K562 (cell line): ENCODE data around the gene ACADVL. TPM values are rescaled to one million over a fixed set of nuclear protein-coding genes. Genes with fewer than 3 reads are reported as not detected.
A peak's percentile ranks its signal among the peaks of the same experiment; 100 is the strongest.

Experiments
- BACH1 ChIP-seq: fragments of 200-800 bp; sonication (Bioruptor generic); IDR thresholded peaks from 2 replicates; pipeline ENCODE4 v1.6.1; 2016; ENCODE audit warnings: missing genetic modification characterization, missing compliant biosample characterization
- BRF2 ChIP-seq: IDR thresholded peaks from 3 replicates; pipeline ENCODE4 v1.6.1; 2011; ENCODE audit warnings: borderline replicate concordance, mild to moderate bottlenecking; ENCODE audit not compliant: insufficient read length, insufficient read depth
- GTF2A2 ChIP-seq: IDR thresholded peaks from 2 replicates; pipeline ENCODE4 v1.6.1; 2016; ENCODE audit warnings: mild to moderate bottlenecking, missing genetic modification characterization, missing compliant biosample characterization
- HDGF ChIP-seq: fragments of 450-650 bp; IDR thresholded peaks from 2 replicates; pipeline ENCODE4 v1.6.1; 2016
- MBD2 ChIP-seq: sonication (generic); IDR thresholded peaks from 2 replicates; pipeline ENCODE4 v1.6.1; 2016; ENCODE audit warnings: low read depth, borderline replicate concordance
- MGA ChIP-seq: fragments of 450-650 bp; IDR thresholded peaks from 2 replicates; pipeline ENCODE4 v1.6.1; 2016; ENCODE audit warnings: mild to moderate bottlenecking, moderate library complexity
- NCOA4 ChIP-seq: fragments of 450-650 bp; IDR thresholded peaks from 2 replicates; pipeline ENCODE4 v1.6.1; 2018; ENCODE audit warnings: mild to moderate bottlenecking; ENCODE audit not compliant: partially characterized antibody
- NFATC3 ChIP-seq: fragments of 450-650 bp; IDR thresholded peaks from 2 replicates; pipeline ENCODE4 v1.6.1; 2017; ENCODE audit warnings: mild to moderate bottlenecking
- RB1 ChIP-seq: fragments of 450-650 bp; IDR thresholded peaks from 2 replicates; pipeline ENCODE4 v1.6.1; 2017; ENCODE audit warnings: low read depth, mild to moderate bottlenecking
- RBM34 ChIP-seq: fragments of 200-400 bp; formaldehyde crosslinking; IDR thresholded peaks from 2 replicates; pipeline ENCODE4 v1.6.1; 2018; ENCODE audit warnings: low read length, borderline replicate concordance; ENCODE audit not compliant: insufficient read depth
- SMC3 ChIP-seq: conservative IDR thresholded peaks from 2 replicates; pipeline ENCODE4 v1.6.1; 2011; ENCODE audit warnings: low read depth, low read length, improper control_type of control experiment; ENCODE audit not compliant: insufficient read depth
- ZBTB33 ChIP-seq: sonication (generic); formaldehyde crosslinking; IDR thresholded peaks from 2 replicates; pipeline ENCODE4 v1.8.1; 2023; ENCODE audit warnings: mild to moderate bottlenecking, missing genetic modification reagents
- ZNF384 ChIP-seq: IDR thresholded peaks from 2 replicates; pipeline ENCODE4 v1.6.1; 2012; ENCODE audit warnings: low read depth, low read length, improper control_type of control experiment
- polyA plus RNA-seq, 8 experiments: library from polyadenylated mRNA; depleted of rRNA in 4 of 8; stranded (reverse) in 5 of 8; unstranded in 3 of 8; fragments of >200 nt; fragmentation: Nextera tagmentation in 2 of 8; fragmentation: Illumina TruSeq in 1 of 8; extraction: Ambion mirVana in 2 of 8; extraction: Trizol in 1 of 8; gene quantifications; 2 replicates each; pipeline versions ENCODE4 v1.2.1 to v1.2.3, GENCODE V29; 2011 to 2014; ENCODE audit warnings: inconsistent platforms in 1 of 8, missing spikeins in 1 of 8
- total RNA-seq, 7 experiments: library from RNA; depleted of rRNA in 6 of 7; stranded (reverse); fragments of >200 nt in 6 of 7; fragmentation: Illumina TruSeq in 2 of 7; extraction: Trizol in 2 of 7; gene quantifications; 2 replicates each; pipeline versions ENCODE4 v1.2.1 to v1.2.3, GENCODE V29; 2011 to 2021; ENCODE audit warnings: low replicate concordance in 1 of 7

The ACADVL gene
- total and polyA plus RNA-seq, 9 of the 15 experiments (the other 6 are each of a cell fraction or from before 2014, with no cell fraction given), result 25.5 to 449 (median 214) TPM

GRCh38 chr17:7252176-7253043, 32.7 kb downstream of the ACADVL start, which contains the start of gene ELP5 (continued):
- TF ChIP-seq ZBTB33 (CRISPR knock-in tag) (peak; percentile 34; the same call in 1 of the 2 replicates), SMC3 (0 out of 2 replicates have a peak, but pooled peaks have one; percentile 2), RBM34 (no peak), NCOA4 (no peak), MGA (no peak; the same call in 1 of the 2 replicates), NFATC3 (no peak), GTF2A2 (tag) (no peak), RB1 (0 out of 2 replicates have a peak, but pooled peaks have one; percentile 35), BRF2 (no peak), BACH1 (tag) (no peak; the same call in 1 of the 2 replicates), HDGF (no peak), MBD2 (peak; percentile 38; the same call in 1 of the 2 replicates), ZNF384 (no peak)
